Osteocyte (in vitro differentiated cells): ENCODE data around the gene PWWP2A. TPM values are rescaled to one million over a fixed set of nuclear protein-coding genes. Genes with fewer than 3 reads are reported as not detected.
"Not testable (repeated sequence)": the region's sequence is repeated elsewhere in the genome, so short reads cannot be mapped to it uniquely, and the experiment has no call there.

Source experiments
- DNase-seq: peaks from one replicate; pipeline ENCODE4 v3.0.0; 2021; ENCODE audit warnings: mixed read lengths; ENCODE audit not compliant: unreplicated experiment; ENCODE audit errors: extremely low spot score
- H3K27ac Mint-ChIP-seq: one replicate; pipeline ENCODE4 v1.8.0; 2021; ENCODE audit warnings: mild to moderate bottlenecking, mixed read lengths; ENCODE audit not compliant: unreplicated experiment
- H3K27me3 Mint-ChIP-seq: one replicate; pipeline ENCODE4 v1.8.0; 2021; ENCODE audit warnings: mixed read lengths; ENCODE audit not compliant: unreplicated experiment
- H3K36me3 Mint-ChIP-seq: one replicate; pipeline ENCODE4 v1.8.0; 2021; ENCODE audit warnings: mixed read lengths; ENCODE audit not compliant: unreplicated experiment
- H3K4me1 Mint-ChIP-seq: one replicate; pipeline ENCODE4 v1.8.0; 2021; ENCODE audit warnings: mixed read lengths; ENCODE audit not compliant: unreplicated experiment
- H3K4me3 Mint-ChIP-seq: one replicate; pipeline ENCODE4 v1.8.0; 2021; ENCODE audit warnings: mild to moderate bottlenecking, moderate library complexity, mixed read lengths; ENCODE audit not compliant: unreplicated experiment
- H3K9me3 Mint-ChIP-seq: one replicate; pipeline ENCODE4 v1.8.0; 2021; ENCODE audit warnings: mixed read lengths; ENCODE audit not compliant: unreplicated experiment
- total RNA-seq: library from RNA; stranded (reverse); gene quantifications from 2 replicates; pipeline ENCODE4 v1.2.1, GENCODE V29; 2021
- TF ChIP-seq, protein P1 (sequence below): fragments of 200-600 bp; sonication (generic); IDR thresholded peaks from 2 replicates; pipeline ENCODE4 v1.5.0; 2021; ENCODE audit warnings: antibody characterized with exemption, mild to moderate bottlenecking, moderate library complexity

Gene PWWP2A
- total RNA-seq, 1 donor from 2014 or later = 22.3 TPM

DNA sequence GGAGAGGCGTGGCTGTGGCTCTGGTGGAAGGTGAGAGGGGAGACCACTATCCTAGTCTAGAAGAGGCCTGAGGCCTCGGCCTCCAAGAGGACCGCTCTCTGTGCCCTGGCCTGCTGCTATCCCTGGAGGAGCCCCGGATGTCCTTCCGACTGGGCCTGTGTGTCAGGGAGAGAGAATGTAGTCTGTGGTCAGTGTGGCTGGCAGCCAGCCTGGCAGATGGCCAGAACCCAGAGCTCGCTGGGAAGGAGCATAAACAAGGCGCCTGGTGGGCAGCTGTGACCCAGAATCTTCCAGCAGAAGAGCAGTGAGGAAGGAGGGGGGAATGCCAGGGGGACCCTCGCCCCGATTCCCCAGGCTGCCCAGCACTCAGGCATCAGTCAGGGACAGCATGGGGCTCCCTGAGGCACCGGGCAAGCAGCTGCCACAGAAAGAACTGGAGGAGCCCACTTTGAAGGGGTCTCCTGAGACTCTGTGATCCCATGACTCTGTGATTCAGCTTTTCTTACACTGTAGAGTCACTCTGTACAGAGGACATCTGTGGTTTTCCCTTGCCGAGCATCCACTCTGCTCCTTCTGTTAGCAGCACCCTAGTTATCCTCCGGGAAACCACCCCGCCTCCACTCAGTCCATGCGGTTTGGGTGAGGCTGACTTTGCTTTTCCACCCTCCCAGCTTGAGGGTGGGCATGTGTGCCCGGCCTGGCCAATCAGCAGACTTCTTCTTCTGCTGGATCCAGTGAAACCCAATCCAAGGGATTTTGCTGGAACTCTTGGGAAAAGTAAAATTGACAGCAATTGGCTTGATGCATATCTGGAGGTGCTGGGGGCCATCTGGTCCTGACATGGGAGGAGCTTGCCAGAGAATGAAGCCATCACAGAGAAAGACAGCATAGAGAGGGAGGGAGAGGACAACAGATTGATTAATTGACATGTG lies 46.2 kb upstream of the PWWP2A start:
- Mint-ChIP-seq H3K4me3 (peak overlapping the region; percentile 50), H3K27ac (peak overlapping the region; percentile 97), H3K4me1 (peaks cover 51% of the 10 kb centered on the region), H3K27me3 (no peaks in the 10 kb centered on the region), H3K36me3 (no peaks in the 10 kb centered on the region), H3K9me3 (no peaks in the 10 kb centered on the region)
- TF ChIP-seq, protein P1, sequence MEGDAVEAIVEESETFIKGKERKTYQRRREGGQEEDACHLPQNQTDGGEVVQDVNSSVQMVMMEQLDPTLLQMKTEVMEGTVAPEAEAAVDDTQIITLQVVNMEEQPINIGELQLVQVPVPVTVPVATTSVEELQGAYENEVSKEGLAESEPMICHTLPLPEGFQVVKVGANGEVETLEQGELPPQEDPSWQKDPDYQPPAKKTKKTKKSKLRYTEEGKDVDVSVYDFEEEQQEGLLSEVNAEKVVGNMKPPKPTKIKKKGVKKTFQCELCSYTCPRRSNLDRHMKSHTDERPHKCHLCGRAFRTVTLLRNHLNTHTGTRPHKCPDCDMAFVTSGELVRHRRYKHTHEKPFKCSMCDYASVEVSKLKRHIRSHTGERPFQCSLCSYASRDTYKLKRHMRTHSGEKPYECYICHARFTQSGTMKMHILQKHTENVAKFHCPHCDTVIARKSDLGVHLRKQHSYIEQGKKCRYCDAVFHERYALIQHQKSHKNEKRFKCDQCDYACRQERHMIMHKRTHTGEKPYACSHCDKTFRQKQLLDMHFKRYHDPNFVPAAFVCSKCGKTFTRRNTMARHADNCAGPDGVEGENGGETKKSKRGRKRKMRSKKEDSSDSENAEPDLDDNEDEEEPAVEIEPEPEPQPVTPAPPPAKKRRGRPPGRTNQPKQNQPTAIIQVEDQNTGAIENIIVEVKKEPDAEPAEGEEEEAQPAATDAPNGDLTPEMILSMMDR = no peak
- DNase-seq = peak; percentile 98

DNA sequence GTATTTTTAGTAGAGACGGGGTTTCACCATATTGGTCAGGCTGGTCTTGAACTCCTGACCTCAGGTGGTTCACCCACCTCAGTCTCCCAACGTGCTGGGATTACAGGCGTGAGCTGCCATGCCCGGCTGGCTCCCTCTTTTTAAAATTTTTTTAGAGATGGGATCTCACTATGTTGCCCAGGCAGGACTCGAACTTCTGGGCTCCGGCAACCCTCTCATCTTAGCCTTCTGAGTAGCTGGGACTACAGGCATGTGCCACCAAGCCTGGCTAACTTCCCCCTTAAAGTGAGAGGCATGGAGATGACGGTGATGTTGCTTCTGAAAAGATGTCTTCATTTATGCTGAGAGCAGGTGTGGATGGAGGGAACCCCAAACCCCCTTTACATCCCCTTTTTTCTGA lies 43.7 kb upstream of the PWWP2A start:
- Mint-ChIP-seq H3K27ac (peak overlapping the region; percentile 34), H3K4me1 (peaks cover 50% of the 10 kb centered on the region)

DNA sequence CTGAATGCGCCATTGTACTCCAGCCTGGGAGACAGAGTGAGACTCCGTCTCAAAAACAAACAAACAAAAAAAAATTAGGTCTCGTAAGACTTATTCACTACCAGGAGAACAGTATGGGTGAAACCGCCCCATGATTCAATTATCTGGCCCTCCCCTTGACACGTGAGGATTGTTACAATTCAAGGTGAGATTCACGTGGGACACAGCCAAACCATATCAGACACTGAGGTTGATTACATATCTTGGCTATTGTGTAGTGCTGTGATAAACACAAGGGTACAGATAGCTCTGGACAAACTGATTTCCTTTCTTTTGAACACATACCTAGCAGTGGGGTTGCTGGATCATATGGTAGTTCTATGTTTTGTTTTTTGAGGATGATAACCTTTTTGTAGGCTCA lies 42.4 kb upstream of the PWWP2A start:
- Mint-ChIP-seq H3K36me3 (no peaks in the 10 kb centered on the region), H3K4me1 (peaks cover 42% of the 10 kb centered on the region), H3K27me3 (no peaks in the 10 kb centered on the region), H3K9me3 (no peaks in the 10 kb centered on the region), H3K27ac (no peak overlapping the region), H3K4me3 (no peak overlapping the region)
- no peak for DNase-seq
- TF ChIP-seq, protein P1 = no peak

More for the DNA sequence above, 43.7 kb upstream of the PWWP2A start:
- H3K27me3 Mint-ChIP-seq = no peaks in the 10 kb centered on the region
- no peaks in the 10 kb centered on the region for H3K36me3 Mint-ChIP-seq
- no peak overlapping the region for H3K4me3 Mint-ChIP-seq
- no peaks in the 10 kb centered on the region for H3K9me3 Mint-ChIP-seq
- no peak for DNase-seq
- TF ChIP-seq, protein P1 = no peak

DNA sequence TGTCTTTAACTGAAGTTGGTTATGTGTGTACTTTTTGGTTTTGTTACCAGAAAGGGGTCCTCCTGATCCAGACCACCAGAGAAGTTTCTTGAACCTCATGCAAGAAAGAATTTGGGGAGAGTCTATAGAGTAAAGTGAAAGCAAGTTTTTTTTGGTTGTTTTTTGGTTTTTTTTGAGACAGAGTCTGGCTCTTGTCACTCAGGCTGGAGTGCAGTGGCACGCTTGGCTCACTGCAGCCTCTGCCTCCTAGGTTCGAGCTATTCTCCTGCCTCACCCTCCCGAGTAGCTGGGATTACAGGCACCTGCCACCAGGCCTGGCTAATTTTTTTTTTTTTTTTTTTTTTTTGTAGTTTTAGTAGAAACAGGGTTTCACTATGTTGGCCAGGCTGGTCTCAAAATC lies 41.6 kb upstream of the PWWP2A start:
- not testable (repeated sequence) for H3K9me3 Mint-ChIP-seq, H3K36me3 Mint-ChIP-seq, DNase-seq, H3K4me3 Mint-ChIP-seq, H3K27me3 Mint-ChIP-seq
- H3K27ac Mint-ChIP-seq = peak overlapping the region; percentile 81
- peaks cover 35% of the 10 kb centered on the region for H3K4me1 Mint-ChIP-seq

DNA sequence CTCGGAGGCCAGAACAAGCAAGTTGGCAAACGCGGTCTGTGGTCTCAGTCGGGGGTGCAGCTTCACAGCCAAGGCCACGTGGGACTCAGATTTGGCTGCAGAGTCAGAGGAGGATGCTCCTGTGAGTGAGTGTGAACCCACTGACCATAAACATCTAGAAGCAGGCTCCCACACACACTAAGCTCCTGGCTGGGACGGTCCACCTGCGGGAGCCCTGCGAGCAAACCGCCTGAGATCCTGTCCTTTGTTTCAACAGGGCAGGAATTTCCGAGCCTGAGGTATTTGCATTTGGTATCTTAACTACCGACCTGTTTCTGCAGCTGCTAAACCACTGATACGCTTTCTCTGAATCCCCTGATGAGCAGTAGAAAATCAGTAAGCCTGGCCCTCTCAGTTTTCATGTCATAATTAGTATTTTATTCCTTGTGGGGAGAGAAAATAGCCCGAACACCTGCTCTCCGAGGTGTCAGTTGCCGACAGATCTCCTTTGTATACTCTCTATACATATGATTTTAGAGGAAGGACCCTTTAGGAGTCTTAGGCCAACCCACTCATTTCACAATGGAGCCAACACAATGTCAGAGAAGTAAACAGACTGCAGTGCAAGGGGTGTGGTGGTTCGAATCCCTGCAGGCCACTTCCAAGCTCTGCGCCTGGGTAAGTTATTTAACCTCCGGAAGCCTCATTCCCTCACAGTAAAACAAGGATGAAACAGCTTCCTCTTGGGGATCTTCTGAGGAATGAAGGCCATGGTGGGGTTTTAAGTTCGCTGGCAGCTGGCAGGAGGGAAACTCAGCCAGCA lies 40.9 kb upstream of the PWWP2A start:
- peaks cover 29% of the 10 kb centered on the region for H3K4me1 Mint-ChIP-seq
- no peaks in the 10 kb centered on the region for H3K9me3 Mint-ChIP-seq
- DNase-seq = no peak
- no peak overlapping the region for H3K4me3 Mint-ChIP-seq
- H3K27ac Mint-ChIP-seq = peak overlapping the region; percentile 81
- H3K36me3 Mint-ChIP-seq = no peaks in the 10 kb centered on the region
- TF ChIP-seq, protein P1 = no peak
- no peaks in the 10 kb centered on the region for H3K27me3 Mint-ChIP-seq
